Measurements from ENCODE around the gene CAP2.
"Not testable (repeated sequence)": the region's sequence is repeated elsewhere in the genome, so short reads cannot be mapped to it uniquely, and the experiment has no call there.

The CAP2 gene

GRCh38 chr6:17545681-17546080 is 152.3 kb downstream of the CAP2 start:
- not testable (repeated sequence) for H3K9ac ChIP-seq (ENCODE audit: low read length)

GRCh38 chr6:17551383-17551958 is 158.1 kb downstream of the CAP2 start:
- no peak for DNase-seq (ENCODE audit: low read depth)
- Histone ChIP-seq H3K4me1 (ENCODE audit: control insufficient read depth, insufficient read depth, low read length) (no peaks in the 10 kb centered on the region), H3K9me3 (ENCODE audit: control insufficient read depth, low read length) (no peaks in the 10 kb centered on the region), H3K4me3 (ENCODE audit: low read length) (no peak overlapping the region), H3K9ac (ENCODE audit: low read length) (no peak overlapping the region), H3K27me3 (replicated peaks; ENCODE audit: control insufficient read depth, insufficient read depth, low read length) (no peaks in the 10 kb centered on the region), H3K36me3 (ENCODE audit: control insufficient read depth, insufficient read depth, low read length, severe bottlenecking) (no peaks in the 10 kb centered on the region)

More at GRCh38 chr6:17545681-17546080, 152.3 kb downstream of the CAP2 start:
- H3K4me3 ChIP-seq (ENCODE audit: low read length); H3K9me3 ChIP-seq (ENCODE audit: control insufficient read depth, low read length); H3K36me3 ChIP-seq (ENCODE audit: control insufficient read depth, insufficient read depth, low read length, severe bottlenecking); H3K27me3 ChIP-seq (replicated peaks; ENCODE audit: control insufficient read depth, insufficient read depth, low read length); DNase-seq (ENCODE audit: low read depth); H3K4me1 ChIP-seq (ENCODE audit: control insufficient read depth, insufficient read depth, low read length): not testable (repeated sequence)

GRCh38 chr6:17552861-17553260 is 159.5 kb downstream of the CAP2 start:
- H3K4me1 ChIP-seq (ENCODE audit: control insufficient read depth, insufficient read depth, low read length): no peaks in the 10 kb centered on the region
- no peaks in the 10 kb centered on the region for H3K36me3 ChIP-seq (ENCODE audit: control insufficient read depth, insufficient read depth, low read length, severe bottlenecking)
- DNase-seq (ENCODE audit: low read depth): no peak
- no peak overlapping the region for H3K4me3 ChIP-seq (ENCODE audit: low read length)
- no peaks in the 10 kb centered on the region for H3K27me3 ChIP-seq (replicated peaks; ENCODE audit: control insufficient read depth, insufficient read depth, low read length)
- H3K9ac ChIP-seq (ENCODE audit: low read length): no peak overlapping the region
- no peaks in the 10 kb centered on the region for H3K9me3 ChIP-seq (ENCODE audit: control insufficient read depth, low read length)

GRCh38 chr6:17556014-17556413 is 162.6 kb downstream of the CAP2 start:
- H3K4me1 ChIP-seq (ENCODE audit: control insufficient read depth, insufficient read depth, low read length): no peaks in the 10 kb centered on the region
- H3K27me3 ChIP-seq (replicated peaks; ENCODE audit: control insufficient read depth, insufficient read depth, low read length): no peaks in the 10 kb centered on the region
- H3K4me3 ChIP-seq (ENCODE audit: low read length): no peak overlapping the region
- no peak overlapping the region for H3K9ac ChIP-seq (ENCODE audit: low read length)
- no peaks in the 10 kb centered on the region for H3K36me3 ChIP-seq (ENCODE audit: control insufficient read depth, insufficient read depth, low read length, severe bottlenecking)
- no peak for DNase-seq (ENCODE audit: low read depth)
- H3K9me3 ChIP-seq (ENCODE audit: control insufficient read depth, low read length): no peaks in the 10 kb centered on the region

- Histone ChIP-seq H3K9ac (ENCODE audit: low read length) (no peak overlapping the region), H3K36me3 (ENCODE audit: control insufficient read depth, insufficient read depth, low read length, severe bottlenecking) (no peaks in the 10 kb centered on the region), H3K4me3 (ENCODE audit: low read length) (no peak overlapping the region), H3K4me1 (ENCODE audit: control insufficient read depth, insufficient read depth, low read length) (no peaks in the 10 kb centered on the region), H3K27me3 (replicated peaks; ENCODE audit: control insufficient read depth, insufficient read depth, low read length) (no peaks in the 10 kb centered on the region), H3K9me3 (ENCODE audit: control insufficient read depth, low read length) (peaks cover 13% of the 10 kb centered on the region)
- no peak for DNase-seq (ENCODE audit: low read depth)
These were observed 169.2 kb downstream of the CAP2 start for GRCh38 chr6:17562636-17563035.

- Histone ChIP-seq H3K27me3 (replicated peaks; ENCODE audit: control insufficient read depth, insufficient read depth, low read length) (no peaks in the 10 kb centered on the region), H3K36me3 (ENCODE audit: control insufficient read depth, insufficient read depth, low read length, severe bottlenecking) (no peaks in the 10 kb centered on the region), H3K4me1 (ENCODE audit: control insufficient read depth, insufficient read depth, low read length) (no peaks in the 10 kb centered on the region), H3K9me3 (ENCODE audit: control insufficient read depth, low read length) (peaks cover 13% of the 10 kb centered on the region), H3K4me3 (ENCODE audit: low read length) (no peak overlapping the region), H3K9ac (ENCODE audit: low read length) (no peak overlapping the region)
- DNase-seq (ENCODE audit: low read depth): no peak
These were observed 172.0 kb downstream of the CAP2 start for GRCh38 chr6:17565399-17565798.

- peaks cover 5% of the 10 kb centered on the region for H3K9me3 ChIP-seq (ENCODE audit: control insufficient read depth, low read length)
- DNase-seq (ENCODE audit: low read depth): peak; percentile 84
- H3K4me1 ChIP-seq (ENCODE audit: control insufficient read depth, insufficient read depth, low read length): peaks cover 7% of the 10 kb centered on the region
- H3K36me3 ChIP-seq (ENCODE audit: control insufficient read depth, insufficient read depth, low read length, severe bottlenecking): no peaks in the 10 kb centered on the region
- no peak overlapping the region for H3K4me3 ChIP-seq (ENCODE audit: low read length)
- H3K9ac ChIP-seq (ENCODE audit: low read length): no peak overlapping the region
- no peaks in the 10 kb centered on the region for H3K27me3 ChIP-seq (replicated peaks; ENCODE audit: control insufficient read depth, insufficient read depth, low read length)
These were observed 181.6 kb downstream of the CAP2 start for GRCh38 chr6:17574866-17575560.

- no peak overlapping the region for H3K9ac ChIP-seq (ENCODE audit: low read length)
- H3K36me3 ChIP-seq (ENCODE audit: control insufficient read depth, insufficient read depth, low read length, severe bottlenecking): no peaks in the 10 kb centered on the region
- H3K9me3 ChIP-seq (ENCODE audit: control insufficient read depth, low read length): peaks cover 5% of the 10 kb centered on the region
- peaks cover 7% of the 10 kb centered on the region for H3K4me1 ChIP-seq (ENCODE audit: control insufficient read depth, insufficient read depth, low read length)
- no peak for DNase-seq (ENCODE audit: low read depth)
- no peaks in the 10 kb centered on the region for H3K27me3 ChIP-seq (replicated peaks; ENCODE audit: control insufficient read depth, insufficient read depth, low read length)
- no peak overlapping the region for H3K4me3 ChIP-seq (ENCODE audit: low read length)
These were observed 183.7 kb downstream of the CAP2 start for GRCh38 chr6:17577059-17577458.

- H3K9ac ChIP-seq (ENCODE audit: low read length): peak overlapping the region; percentile 72
- H3K4me3 ChIP-seq (ENCODE audit: low read length): peak overlapping the region; percentile 84
- DNase-seq (ENCODE audit: low read depth): peak; percentile 42
- H3K36me3 ChIP-seq (ENCODE audit: control insufficient read depth, insufficient read depth, low read length, severe bottlenecking): no peaks in the 10 kb centered on the region
- no peaks in the 10 kb centered on the region for H3K27me3 ChIP-seq (replicated peaks; ENCODE audit: control insufficient read depth, insufficient read depth, low read length)
- peaks cover 8% of the 10 kb centered on the region for H3K4me1 ChIP-seq (ENCODE audit: control insufficient read depth, insufficient read depth, low read length)
- H3K9me3 ChIP-seq (ENCODE audit: control insufficient read depth, low read length): peaks cover 5% of the 10 kb centered on the region
These were observed 187.2 kb downstream of the CAP2 start for GRCh38 chr6:17580518-17581048.

GRCh38 chr6:17581282-17581681 is 187.9 kb downstream of the CAP2 start:
- peak overlapping the region; percentile 84 for H3K4me3 ChIP-seq (ENCODE audit: low read length)
- H3K27me3 ChIP-seq (replicated peaks; ENCODE audit: control insufficient read depth, insufficient read depth, low read length); DNase-seq (ENCODE audit: low read depth); H3K9me3 ChIP-seq (ENCODE audit: control insufficient read depth, low read length); H3K36me3 ChIP-seq (ENCODE audit: control insufficient read depth, insufficient read depth, low read length, severe bottlenecking); H3K9ac ChIP-seq (ENCODE audit: low read length); H3K4me1 ChIP-seq (ENCODE audit: control insufficient read depth, insufficient read depth, low read length): not testable (repeated sequence)

GRCh38 chr6:17583811-17584210 is 190.4 kb downstream of the CAP2 start:
- peaks cover 8% of the 10 kb centered on the region for H3K4me1 ChIP-seq (ENCODE audit: control insufficient read depth, insufficient read depth, low read length)
- H3K27me3 ChIP-seq (replicated peaks; ENCODE audit: control insufficient read depth, insufficient read depth, low read length): no peaks in the 10 kb centered on the region
- no peaks in the 10 kb centered on the region for H3K36me3 ChIP-seq (ENCODE audit: control insufficient read depth, insufficient read depth, low read length, severe bottlenecking)
- H3K9me3 ChIP-seq (ENCODE audit: control insufficient read depth, low read length): no peaks in the 10 kb centered on the region
- H3K4me3 ChIP-seq (ENCODE audit: low read length): peak overlapping the region; percentile 41
- H3K9ac ChIP-seq (ENCODE audit: low read length): peak overlapping the region; percentile 59
- peak; percentile 54 for DNase-seq (ENCODE audit: low read depth)
